Measurements from ENCODE around the gene DYSF.

DNA sequence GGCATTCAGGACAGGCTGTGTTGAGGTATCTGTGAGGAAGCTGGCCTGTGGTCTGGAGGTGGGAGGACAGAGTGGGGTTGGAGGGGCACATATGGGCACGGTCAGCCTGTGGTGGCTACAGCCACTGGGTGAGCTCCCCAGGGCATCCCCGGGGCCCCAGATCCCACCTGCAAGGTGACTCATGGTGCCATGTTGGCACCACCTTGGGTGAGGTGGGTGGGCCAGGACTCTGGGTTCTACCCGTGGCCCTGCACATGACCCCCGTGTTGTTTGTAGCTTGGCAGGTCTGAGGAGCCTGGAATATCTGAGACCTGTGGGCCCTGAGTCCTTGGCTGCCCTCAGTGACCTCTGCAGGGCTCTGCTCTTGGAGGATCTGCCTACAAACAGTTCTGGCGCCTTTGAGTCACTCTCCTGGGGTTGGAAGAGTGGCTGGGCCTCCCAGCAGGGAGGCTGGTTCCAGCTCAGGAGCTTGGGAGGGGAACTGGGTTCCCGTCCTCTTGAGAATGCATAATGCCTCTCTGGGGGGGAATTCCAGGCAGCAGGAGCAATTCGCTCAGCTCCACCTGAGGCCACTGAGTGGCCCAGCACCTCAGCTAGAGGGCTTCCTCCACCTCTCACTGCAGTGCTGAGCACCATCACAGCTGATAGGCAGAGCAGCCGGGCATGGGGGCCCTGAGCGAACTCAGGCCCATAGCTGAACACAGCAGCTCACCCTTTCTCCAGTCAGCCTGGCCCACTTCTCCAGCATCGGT is 105.1 kb downstream of the DYSF start:
- TF ChIP-seq, protein P1, sequence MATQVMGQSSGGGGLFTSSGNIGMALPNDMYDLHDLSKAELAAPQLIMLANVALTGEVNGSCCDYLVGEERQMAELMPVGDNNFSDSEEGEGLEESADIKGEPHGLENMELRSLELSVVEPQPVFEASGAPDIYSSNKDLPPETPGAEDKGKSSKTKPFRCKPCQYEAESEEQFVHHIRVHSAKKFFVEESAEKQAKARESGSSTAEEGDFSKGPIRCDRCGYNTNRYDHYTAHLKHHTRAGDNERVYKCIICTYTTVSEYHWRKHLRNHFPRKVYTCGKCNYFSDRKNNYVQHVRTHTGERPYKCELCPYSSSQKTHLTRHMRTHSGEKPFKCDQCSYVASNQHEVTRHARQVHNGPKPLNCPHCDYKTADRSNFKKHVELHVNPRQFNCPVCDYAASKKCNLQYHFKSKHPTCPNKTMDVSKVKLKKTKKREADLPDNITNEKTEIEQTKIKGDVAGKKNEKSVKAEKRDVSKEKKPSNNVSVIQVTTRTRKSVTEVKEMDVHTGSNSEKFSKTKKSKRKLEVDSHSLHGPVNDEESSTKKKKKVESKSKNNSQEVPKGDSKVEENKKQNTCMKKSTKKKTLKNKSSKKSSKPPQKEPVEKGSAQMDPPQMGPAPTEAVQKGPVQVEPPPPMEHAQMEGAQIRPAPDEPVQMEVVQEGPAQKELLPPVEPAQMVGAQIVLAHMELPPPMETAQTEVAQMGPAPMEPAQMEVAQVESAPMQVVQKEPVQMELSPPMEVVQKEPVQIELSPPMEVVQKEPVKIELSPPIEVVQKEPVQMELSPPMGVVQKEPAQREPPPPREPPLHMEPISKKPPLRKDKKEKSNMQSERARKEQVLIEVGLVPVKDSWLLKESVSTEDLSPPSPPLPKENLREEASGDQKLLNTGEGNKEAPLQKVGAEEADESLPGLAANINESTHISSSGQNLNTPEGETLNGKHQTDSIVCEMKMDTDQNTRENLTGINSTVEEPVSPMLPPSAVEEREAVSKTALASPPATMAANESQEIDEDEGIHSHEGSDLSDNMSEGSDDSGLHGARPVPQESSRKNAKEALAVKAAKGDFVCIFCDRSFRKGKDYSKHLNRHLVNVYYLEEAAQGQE (IDR thresholded peaks at IDR 0.05; ENCODE audit: insufficient read depth in 1 of 2, low read depth in 2 of 2, low read length in 2 of 2) = no peak
- TF ChIP-seq POLR2AphosphoS5 (IDR thresholded peaks at IDR 0.05; ENCODE audit: low read depth, low read length) (no peak), SIN3A (IDR thresholded peaks at IDR 0.05; ENCODE audit: borderline replicate concordance, insufficient read depth, low read length) (no peak), TAF1 (IDR thresholded peaks at IDR 0.05; ENCODE audit: borderline replicate concordance, insufficient read depth, low read length) (no peak), FOXP2 (optimal IDR thresholded peaks at IDR 0.05; ENCODE audit: borderline replicate concordance, extremely low read depth, extremely low read length, insufficient read depth) (no peak)

Data from PFSK-1 (cell line).